ENCODE data around the gene TIMM29.
A peak's percentile ranks its signal among the peaks of the same experiment; 100 is the strongest.
"Not testable (repeated sequence)": the region's sequence is repeated elsewhere in the genome, so short reads cannot be mapped to it uniquely, and the experiment has no call there.

TIMM29 gene

DNA sequence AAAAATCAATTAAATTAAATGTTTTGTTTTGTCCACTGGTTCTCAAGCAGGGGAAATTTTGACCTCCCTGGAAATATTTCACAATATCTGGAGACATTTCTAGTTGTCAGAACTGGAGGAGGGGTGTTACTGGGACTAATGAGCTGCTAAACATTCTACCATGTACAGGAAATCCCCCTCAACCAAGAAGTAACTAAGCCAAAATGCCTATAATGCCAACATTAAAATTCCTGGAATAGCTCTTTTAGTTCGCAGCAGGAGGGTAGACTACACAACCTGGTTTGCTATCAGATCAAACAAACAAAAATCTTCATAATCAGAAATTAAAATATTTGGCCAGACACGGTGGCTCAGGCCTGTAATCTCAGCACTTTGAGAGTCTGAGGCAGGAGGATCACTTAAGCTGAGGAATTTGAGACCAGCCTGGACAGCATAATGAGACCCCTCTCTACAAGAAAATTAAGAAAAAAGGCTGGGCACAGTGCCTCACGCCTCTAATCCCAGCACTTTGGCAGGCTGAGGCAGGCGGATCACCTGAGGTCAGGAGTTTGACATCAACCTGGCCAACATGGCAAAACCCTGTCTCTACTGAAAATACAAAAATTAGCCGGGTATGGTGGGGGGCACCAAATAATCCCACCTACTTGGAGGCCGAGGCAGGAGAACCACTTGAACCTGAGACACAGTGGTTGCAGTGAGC, 18.5 kb downstream of the TIMM29 start:
- no peak for DNase-seq

- DNase-seq = no peak
Measured at GRCh38 chr19:10952809-10953208, 24.2 kb downstream of the TIMM29 start.

DNA sequence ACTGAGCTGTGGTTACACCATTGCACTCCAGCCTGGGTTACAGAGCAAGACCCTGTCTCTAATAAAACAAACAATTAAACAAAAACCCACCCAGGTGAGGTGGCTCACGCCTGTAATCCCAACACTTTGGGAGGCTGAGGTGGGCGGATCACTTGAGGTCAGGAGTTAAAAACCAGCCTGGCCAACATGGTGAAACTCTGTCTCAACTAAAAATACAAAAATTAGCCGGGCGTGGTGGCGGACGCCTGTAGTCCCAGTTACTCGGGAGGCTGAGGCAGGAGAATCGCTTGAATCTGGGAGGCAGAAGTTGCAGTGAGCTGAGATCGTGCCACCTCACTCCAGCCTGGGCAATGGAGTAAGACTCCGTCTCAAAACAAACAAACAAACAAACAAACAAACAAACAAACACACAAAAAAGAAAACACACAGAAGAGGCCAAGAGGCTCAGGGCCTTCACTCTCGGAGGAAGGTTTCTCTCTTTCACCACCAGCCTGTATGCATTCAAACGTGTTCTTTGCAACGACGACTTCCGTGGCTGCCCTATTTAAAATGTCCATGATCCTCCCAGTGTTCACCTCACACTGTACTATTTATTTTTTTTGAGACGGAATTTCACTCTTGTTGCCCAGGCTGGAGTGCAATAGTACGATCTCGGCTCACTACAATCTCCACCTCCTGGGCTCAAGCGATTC, 30.8 kb downstream of the TIMM29 start:
- DNase-seq = not testable (repeated sequence)

GRCh38 chr19:10960314-10961072, 31.9 kb downstream of the TIMM29 start, which contains the start of gene SMARCA4:
TSS of gene SMARCA4 (plus strand) at chr19:10961030. CDS start at chr19:10984152, 23,122 bp downstream.
- peak; percentile 97 for DNase-seq

- DNase-seq = no peak
Measured at GRCh38 chr19:10961073-10961860, 32.7 kb downstream of the TIMM29 start.

GRCh38 chr19:10962863-10963262, 34.3 kb downstream of the TIMM29 start:
- DNase-seq = no peak

GRCh38 chr19:10963865-10964264, 35.3 kb downstream of the TIMM29 start:
- no peak for DNase-seq

DNA sequence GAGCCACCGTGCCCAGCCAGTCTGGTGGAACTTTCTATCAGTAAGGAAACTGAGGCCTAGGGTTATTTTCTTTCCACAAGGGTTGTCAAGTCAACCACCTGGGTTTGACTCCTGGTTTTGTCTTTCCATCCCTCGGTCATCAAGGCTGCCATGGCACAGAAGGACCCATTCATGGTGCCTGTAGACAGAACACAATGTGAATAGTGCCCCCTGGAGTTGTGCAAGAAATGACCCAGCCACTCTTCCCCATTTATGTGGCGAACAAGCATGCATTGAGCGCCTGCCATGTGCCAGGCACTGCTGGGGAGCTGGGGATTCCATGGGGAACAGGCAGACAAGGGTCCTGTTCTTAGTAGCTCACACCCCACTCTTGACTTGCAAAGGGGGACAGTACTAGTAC, 36.3 kb downstream of the TIMM29 start:
- DNase-seq = no peak

DNA sequence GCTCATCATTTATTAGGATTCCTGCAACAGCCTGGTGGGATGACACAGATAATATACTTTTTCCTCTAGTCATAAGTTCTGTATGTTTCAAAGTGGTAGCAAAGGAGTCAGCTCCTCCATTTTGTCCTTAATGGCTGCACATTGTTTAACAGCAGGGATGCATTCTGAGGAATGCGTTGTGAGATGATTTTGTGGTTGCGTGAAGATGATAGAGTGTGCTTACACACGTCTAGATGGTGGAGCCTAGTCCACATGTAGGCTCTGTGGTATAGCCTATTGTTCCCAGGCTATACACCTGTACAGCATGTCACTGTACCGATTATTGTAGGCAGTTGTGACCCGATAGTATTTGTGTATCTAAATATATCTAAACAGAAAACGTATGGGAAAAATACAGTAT, 36.8 kb downstream of the TIMM29 start:
- DNase-seq = no peak

DNA sequence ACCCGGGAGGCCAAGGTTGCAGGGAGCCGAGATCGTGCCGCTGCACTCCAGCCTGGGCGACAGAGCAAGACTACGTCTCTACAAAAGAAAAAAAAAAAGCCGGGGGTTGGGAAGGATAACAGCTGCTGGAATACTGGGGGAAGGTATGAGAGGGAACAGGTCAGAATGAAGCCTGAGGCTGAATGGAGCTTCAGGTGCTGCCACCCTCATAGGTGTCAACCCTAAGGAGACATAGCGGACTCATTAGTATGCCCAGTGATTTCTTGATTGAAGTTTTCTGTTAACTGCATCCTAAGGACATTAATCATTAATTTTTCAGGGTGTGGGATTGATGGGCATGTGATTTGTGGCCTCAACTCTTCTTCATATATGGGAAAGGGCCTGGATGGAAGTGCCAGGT, 38.2 kb downstream of the TIMM29 start:
- DNase-seq = no peak

DNA sequence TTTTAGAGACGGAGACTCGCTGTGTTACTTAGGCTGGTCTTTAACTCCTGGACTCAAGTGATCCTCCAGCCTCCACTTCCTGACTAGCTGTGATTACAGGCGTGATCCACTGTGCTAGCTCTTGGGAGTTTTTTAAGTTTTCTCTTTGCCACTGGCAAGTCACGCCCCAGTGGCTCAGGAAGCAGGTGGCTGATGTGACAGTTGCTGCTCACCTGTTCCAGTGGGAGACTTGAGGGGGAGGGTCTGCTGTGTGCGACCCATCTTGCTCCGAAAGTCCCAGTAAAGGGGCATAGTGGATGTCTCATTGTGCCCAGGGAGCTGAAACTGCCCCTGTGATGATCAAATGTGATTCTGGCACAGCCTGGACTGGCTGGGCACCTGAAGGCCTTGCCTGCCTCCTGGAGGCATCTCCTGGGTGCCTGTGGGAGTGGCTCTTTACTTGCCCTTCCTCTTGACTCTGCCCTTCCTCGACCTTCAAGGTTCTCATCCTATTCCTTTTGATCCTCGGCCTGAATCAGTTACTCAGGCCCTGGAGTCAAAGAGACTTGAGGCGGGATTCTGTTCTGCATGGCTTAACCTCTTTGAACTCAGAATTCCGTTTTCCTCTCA, 40.0 kb downstream of the TIMM29 start:
- DNase-seq = no peak

DNA sequence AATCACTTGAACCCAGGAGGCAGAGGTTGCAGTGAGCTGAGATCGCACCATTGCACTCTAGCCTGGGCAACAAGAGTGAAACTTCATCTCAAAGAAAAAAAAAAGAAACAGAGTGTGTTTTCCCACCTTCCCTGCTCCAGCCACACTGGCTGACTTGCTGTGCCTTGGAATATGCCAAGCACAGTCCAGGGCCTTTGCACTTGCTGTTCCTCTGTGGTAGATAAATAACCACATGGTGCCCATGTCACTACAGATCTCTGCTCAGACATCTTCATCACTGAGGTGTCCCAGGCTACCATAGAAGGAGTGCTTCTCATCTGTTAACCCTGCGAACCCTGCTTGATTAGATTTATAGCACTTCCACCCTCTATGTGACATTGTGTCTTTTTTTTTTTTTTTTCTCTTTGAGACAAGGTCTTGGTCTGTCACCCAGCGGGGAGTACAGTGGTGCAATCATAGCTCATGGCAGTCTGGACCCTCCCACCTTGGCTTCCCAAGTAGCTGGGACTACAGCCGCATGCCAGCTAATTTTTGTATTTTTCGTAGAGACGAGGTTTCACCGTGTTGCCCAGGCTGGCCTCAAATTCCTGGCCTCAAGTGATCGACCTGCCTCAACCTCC, 42.6 kb downstream of the TIMM29 start:
- no peak for DNase-seq

- no peak for DNase-seq
Measured at GRCh38 chr19:10975374-10976130, 46.9 kb downstream of the TIMM29 start.

GRCh38 chr19:10976131-10976892, 47.7 kb downstream of the TIMM29 start:
- DNase-seq = no peak

DNA sequence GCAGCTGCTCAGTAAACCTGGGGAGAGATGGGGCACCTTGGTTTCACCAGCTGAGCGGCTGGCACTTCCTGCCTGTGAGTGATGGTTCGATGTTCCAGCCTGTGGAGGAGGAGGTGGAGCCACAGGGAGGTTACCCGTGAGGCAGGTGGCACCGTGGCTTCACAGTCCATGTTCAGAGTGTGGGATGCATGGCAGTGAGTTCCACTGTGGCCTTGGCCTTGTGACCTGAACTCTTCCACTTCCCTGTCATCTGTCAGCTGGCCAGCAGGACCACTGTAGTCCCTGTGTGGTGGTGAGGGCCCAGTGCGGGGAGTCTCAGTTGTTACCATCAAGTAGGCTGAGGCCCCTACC, 49.1 kb downstream of the TIMM29 start:
- no peak for DNase-seq
